Cerebellar nuclear complex (tissue), 1 donor: ENCODE data around the gene NR4A1.
A peak's percentile ranks its signal among the peaks of the same experiment; 100 is the strongest.

Source experiments
- DNase-seq, 2 experiments: peaks; one replicate each; lab custom pipeline; 2025; lab: John Stamatoyannopoulos, UW

NR4A1 gene

GRCh38 chr12:52058631-52059361 is 7.6 kb downstream of the NR4A1 start:
- no peak for DNase-seq

- no peak for DNase-seq
Measured at GRCh38 chr12:52059582-52060497, 8.6 kb downstream of the NR4A1 start.

GRCh38 chr12:52060498-52061177 is 9.4 kb downstream of the NR4A1 start:
- DNase-seq = no peak

- DNase-seq = no peak
Measured at GRCh38 chr12:52061470-52062166, 10.4 kb downstream of the NR4A1 start.

GRCh38 chr12:52062167-52063081 is 11.2 kb downstream of the NR4A1 start:
- no peak for DNase-seq

GRCh38 chr12:52063082-52063924 is 12.1 kb downstream of the NR4A1 start:
- DNase-seq = no peak

- DNase-seq = no peak
Measured at GRCh38 chr12:52063981-52064649, 12.9 kb downstream of the NR4A1 start.

GRCh38 chr12:52066346-52067080 is 15.3 kb downstream of the NR4A1 start:
- no peak for DNase-seq

- DNase-seq = no peak
Measured at GRCh38 chr12:52067081-52067374, 15.8 kb downstream of the NR4A1 start.

GRCh38 chr12:52069327-52070184 is 18.3 kb downstream of the NR4A1 start, which contains the start of gene ATG101:
Gene ATG101 (plus strand): TSS chr12:52069978. CDS start chr12:52073651, 3,673 bp downstream.
- peak; percentile 61 to 85 for DNase-seq

GRCh38 chr12:52070185-52070925 is 19.1 kb downstream of the NR4A1 start:
- DNase-seq = no peak

GRCh38 chr12:52073531-52074381 is 22.5 kb downstream of the NR4A1 start:
- DNase-seq = no peak

- no peak for DNase-seq
Measured at GRCh38 chr12:52074971-52075724, 23.9 kb downstream of the NR4A1 start.

GRCh38 chr12:52076811-52077210 is 25.6 kb downstream of the NR4A1 start:
- no peak for DNase-seq

GRCh38 chr12:52078276-52078675 is 27.0 kb downstream of the NR4A1 start:
- DNase-seq = no peak
